A549 (cell line): ENCODE data around the gene TMEM41A.

Source experiments
- RCOR1 ChIP-seq: fragments of 150-350 bp; IDR thresholded peaks from 2 replicates; pipeline ENCODE4 v1.6.1; 2014; ENCODE audit warnings: antibody characterized with exemption, low read length, low read depth
- REST ChIP-seq: fragments of 200-600 bp; sonication (generic); IDR thresholded peaks from 2 replicates; pipeline ENCODE4 v1.6.1; 2016; ENCODE audit warnings: antibody characterized with exemption, mild to moderate bottlenecking, moderate library complexity
- TF ChIP-seq, protein P1 (sequence below): fragments of >200 bp; sonication (Bioruptor Twin); formaldehyde crosslinking; IDR thresholded peaks from 3 replicates; pipeline ENCODE4 v1.5.1; 2016
- TF ChIP-seq, protein P2 (sequence below): IDR thresholded peaks from 2 replicates; pipeline ENCODE4 v1.6.1; 2012

DNA sequence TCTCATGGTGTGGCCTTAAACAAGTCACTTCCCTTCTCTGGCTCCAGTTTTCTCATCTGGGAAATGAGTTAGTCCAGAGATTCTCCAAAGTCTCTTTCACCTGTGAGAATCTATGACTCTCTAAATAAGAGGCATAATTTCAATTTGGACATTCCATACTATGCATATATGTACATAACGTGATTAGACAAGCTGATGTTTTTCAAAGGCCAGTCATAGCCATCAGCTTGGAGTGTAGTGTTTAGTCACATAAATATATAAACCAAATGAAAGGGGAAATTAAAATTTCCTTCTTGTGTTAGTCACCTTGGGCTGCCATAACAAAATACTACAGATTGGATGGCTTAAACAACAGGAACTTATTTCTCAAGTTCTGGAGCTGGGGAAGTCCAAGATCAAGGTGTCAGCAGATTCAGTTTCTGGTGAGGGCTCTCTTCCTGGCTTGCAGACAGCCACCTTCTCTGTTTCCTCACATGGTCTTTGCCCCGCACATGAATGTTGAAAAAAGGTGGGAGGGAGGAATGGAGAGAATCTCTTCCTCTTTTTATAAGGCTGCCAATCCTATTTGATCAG is 19.4 kb downstream of the TMEM41A start:
- TF ChIP-seq REST (no peak), RCOR1 (no peak)
- TF ChIP-seq, protein P1, sequence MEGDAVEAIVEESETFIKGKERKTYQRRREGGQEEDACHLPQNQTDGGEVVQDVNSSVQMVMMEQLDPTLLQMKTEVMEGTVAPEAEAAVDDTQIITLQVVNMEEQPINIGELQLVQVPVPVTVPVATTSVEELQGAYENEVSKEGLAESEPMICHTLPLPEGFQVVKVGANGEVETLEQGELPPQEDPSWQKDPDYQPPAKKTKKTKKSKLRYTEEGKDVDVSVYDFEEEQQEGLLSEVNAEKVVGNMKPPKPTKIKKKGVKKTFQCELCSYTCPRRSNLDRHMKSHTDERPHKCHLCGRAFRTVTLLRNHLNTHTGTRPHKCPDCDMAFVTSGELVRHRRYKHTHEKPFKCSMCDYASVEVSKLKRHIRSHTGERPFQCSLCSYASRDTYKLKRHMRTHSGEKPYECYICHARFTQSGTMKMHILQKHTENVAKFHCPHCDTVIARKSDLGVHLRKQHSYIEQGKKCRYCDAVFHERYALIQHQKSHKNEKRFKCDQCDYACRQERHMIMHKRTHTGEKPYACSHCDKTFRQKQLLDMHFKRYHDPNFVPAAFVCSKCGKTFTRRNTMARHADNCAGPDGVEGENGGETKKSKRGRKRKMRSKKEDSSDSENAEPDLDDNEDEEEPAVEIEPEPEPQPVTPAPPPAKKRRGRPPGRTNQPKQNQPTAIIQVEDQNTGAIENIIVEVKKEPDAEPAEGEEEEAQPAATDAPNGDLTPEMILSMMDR: no peak
- TF ChIP-seq, protein P2, sequence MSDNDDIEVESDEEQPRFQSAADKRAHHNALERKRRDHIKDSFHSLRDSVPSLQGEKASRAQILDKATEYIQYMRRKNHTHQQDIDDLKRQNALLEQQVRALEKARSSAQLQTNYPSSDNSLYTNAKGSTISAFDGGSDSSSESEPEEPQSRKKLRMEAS: no peak
